Esophagus squamous epithelium (tissue), 4 donors: Measurements from ENCODE around the gene SCAPER.

Source experiments
- POLR2A ChIP-seq, 4 donors: fragments of 450-650 bp; IDR thresholded peaks; one replicate each; pipeline ENCODE4 v1.6.1; 2017; ENCODE audit warnings: antibody characterized with exemption in 4 of 4, mild to moderate bottlenecking in 4 of 4, moderate library complexity in 3 of 4
- TF ChIP-seq, protein P1 (sequence below), 6 experiments: fragments of 450-650 bp in 4 of 6; fragments of 200-600 bp in 2 of 6; sonication (generic) in 2 of 6; IDR thresholded peaks; one replicate each; pipeline ENCODE4 v1.5.1; 2016 to 2019; ENCODE audit warnings: antibody characterized with exemption in 6 of 6, mild to moderate bottlenecking in 4 of 6, moderate library complexity in 4 of 6

DNA sequence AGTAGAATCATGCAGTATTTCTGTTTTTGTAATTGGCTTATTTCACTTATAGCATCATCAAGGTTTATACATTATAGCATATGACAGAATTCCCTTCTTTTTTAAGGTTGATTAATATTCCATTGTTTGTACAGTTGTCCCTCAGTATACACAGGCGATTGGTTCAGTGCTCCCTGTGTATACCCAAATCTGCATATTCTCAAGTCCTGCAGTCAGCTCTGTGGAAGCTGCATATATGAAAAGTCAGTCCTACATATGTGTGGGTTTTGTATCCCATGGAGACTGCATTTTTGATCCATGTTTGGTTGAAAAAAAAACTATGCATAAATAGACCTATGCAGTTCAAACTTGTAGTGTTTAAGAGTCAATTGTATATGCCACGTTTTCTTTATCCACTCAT, 440.9 kb downstream of the SCAPER start:
- TF ChIP-seq, protein P1, sequence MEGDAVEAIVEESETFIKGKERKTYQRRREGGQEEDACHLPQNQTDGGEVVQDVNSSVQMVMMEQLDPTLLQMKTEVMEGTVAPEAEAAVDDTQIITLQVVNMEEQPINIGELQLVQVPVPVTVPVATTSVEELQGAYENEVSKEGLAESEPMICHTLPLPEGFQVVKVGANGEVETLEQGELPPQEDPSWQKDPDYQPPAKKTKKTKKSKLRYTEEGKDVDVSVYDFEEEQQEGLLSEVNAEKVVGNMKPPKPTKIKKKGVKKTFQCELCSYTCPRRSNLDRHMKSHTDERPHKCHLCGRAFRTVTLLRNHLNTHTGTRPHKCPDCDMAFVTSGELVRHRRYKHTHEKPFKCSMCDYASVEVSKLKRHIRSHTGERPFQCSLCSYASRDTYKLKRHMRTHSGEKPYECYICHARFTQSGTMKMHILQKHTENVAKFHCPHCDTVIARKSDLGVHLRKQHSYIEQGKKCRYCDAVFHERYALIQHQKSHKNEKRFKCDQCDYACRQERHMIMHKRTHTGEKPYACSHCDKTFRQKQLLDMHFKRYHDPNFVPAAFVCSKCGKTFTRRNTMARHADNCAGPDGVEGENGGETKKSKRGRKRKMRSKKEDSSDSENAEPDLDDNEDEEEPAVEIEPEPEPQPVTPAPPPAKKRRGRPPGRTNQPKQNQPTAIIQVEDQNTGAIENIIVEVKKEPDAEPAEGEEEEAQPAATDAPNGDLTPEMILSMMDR (IDR thresholded peaks at IDR 0.05): no peak
- no peak for TF ChIP-seq POLR2A (IDR thresholded peaks at IDR 0.05)
